Measurements from ENCODE around the gene PFKP. TPM values are rescaled to one million over a fixed set of nuclear protein-coding genes. Genes with fewer than 3 reads are reported as not detected.

Gene PFKP
- total RNA-seq, 1 donor from 2014 or later = 46.7 TPM

DNA sequence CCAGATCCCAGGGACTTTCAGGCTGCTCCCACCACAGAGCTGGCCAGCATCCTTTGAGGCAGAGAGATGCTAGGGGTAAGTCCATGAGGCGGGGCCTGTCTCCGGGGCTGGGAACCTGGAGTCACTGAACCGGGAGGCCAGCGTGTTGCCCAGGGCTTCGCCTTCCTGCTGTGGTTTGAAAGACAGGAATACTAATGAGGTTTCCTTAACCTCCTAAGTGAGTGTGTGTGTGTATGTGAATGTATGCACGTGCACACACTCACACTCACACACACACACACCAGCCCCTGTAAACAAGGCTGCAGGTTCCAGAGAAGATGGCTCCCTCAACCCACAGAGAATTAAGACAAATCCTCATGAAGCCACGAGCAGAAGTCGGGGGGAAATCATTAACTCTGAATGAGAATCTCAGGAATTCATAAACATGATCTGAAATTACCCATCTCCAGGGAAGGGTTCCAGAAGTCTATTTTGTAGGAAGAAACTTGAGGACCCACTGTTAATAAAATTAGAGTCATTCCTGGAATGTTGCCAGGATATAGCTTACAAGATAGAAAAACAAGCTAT lies 20.3 kb upstream of the PFKP start:
- Histone ChIP-seq H3K4me3 (no peak overlapping the region), H3K36me3 (no peaks in the 10 kb centered on the region), H3K27me3 (no peaks in the 10 kb centered on the region), H3K9me3 (no peaks in the 10 kb centered on the region), H3K27ac (peak overlapping the region; percentile 66), H3K4me1 (peaks cover 19% of the 10 kb centered on the region)
- TF ChIP-seq, protein P1, sequence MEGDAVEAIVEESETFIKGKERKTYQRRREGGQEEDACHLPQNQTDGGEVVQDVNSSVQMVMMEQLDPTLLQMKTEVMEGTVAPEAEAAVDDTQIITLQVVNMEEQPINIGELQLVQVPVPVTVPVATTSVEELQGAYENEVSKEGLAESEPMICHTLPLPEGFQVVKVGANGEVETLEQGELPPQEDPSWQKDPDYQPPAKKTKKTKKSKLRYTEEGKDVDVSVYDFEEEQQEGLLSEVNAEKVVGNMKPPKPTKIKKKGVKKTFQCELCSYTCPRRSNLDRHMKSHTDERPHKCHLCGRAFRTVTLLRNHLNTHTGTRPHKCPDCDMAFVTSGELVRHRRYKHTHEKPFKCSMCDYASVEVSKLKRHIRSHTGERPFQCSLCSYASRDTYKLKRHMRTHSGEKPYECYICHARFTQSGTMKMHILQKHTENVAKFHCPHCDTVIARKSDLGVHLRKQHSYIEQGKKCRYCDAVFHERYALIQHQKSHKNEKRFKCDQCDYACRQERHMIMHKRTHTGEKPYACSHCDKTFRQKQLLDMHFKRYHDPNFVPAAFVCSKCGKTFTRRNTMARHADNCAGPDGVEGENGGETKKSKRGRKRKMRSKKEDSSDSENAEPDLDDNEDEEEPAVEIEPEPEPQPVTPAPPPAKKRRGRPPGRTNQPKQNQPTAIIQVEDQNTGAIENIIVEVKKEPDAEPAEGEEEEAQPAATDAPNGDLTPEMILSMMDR (IDR thresholded peaks at IDR 0.05) = no peak
- TF ChIP-seq POLR2AphosphoS5 (IDR thresholded peaks at IDR 0.05; ENCODE audit: insufficient read depth in 1 of 2, low read depth in 1 of 2) (no peak), POLR2A (IDR thresholded peaks at IDR 0.05) (no peak)
- intact Hi-C loops (cut with DNase I) = no loop called here
- no peak for DNase-seq (ENCODE audit: extremely low spot score in 2 of 2)

DNA sequence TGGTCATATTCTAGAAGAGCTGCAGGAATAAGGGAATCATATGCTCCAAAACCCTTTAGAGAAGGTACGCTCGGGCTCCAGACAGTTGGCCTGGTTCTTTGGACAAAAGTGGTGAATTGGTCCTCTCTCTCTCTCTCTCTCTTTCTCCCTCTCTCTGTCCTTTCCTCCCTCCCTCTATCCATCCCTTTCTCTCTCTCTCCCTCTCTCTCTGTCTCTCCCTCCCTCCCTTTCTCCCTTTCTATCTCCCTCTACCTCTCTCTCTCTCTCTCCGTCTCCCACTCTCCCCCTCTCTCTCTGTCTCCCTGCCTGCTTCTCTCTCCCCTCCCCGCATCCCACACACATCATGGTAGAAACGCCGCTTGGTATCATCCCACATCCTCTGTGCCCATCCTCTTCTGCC lies 19.8 kb upstream of the PFKP start:
- peak overlapping the region; percentile 66 for H3K27ac ChIP-seq
- no peaks in the 10 kb centered on the region for H3K36me3 ChIP-seq
- no peaks in the 10 kb centered on the region for H3K9me3 ChIP-seq
- TF ChIP-seq POLR2AphosphoS5 (IDR thresholded peaks at IDR 0.05; ENCODE audit: insufficient read depth in 1 of 2, low read depth in 1 of 2) (no peak), POLR2A (IDR thresholded peaks at IDR 0.05) (no peak)
- TF ChIP-seq, protein P1 (IDR thresholded peaks at IDR 0.05) = no peak
- no peaks in the 10 kb centered on the region for H3K27me3 ChIP-seq
- H3K4me1 ChIP-seq = peaks cover 19% of the 10 kb centered on the region
- DNase-seq (ENCODE audit: extremely low spot score in 2 of 2) = no peak
- intact Hi-C loops (cut with DNase I) = no loop called here
- H3K4me3 ChIP-seq = no peak overlapping the region

DNA sequence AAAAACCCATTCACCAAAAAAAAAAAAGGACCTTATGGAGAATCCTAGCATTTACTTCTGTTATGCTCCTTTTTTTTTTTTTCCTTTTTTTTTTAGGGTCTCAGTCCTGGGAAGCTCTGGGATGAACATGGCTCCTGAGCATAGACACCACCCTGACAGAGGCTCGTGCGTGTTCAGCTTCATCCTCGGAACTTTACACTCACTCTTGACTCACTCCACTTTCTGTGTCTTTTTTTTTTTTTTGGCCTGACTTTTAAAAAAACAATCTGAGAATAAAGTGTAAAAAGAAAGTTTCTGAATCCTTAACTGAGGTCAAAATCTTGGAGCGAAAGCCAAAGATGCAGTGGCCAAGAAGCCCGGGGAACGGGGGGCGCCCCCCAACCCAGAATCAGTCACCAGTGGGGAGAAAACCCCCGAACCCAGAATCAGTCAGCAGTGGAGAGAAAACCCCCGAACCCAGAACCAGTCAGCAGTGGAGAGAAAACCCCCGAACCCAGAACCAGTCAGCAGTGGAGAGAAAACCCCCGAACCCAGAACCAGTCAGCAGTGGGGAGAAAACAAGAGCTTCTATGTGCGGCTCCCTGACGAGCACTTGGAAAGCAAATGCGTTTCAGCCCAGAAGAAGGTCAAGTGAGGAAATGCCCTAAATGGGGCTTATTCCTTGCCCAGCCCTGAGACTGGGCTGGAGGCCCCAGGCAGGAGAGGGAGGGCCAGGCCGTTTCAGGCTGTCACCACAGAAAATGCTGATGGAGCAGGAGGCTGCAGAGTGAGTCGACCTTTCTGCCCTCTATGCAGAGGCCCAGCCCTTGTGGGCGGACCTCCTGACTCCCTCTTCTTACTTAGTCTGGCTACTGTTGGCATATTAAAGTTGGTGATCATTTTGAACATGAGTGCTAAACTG lies 19.0 kb upstream of the PFKP start:
- intact Hi-C loops (cut with DNase I) = no loop called here
- Histone ChIP-seq H3K4me3 (no peak overlapping the region), H3K27ac (peak overlapping the region; percentile 66), H3K4me1 (peaks cover 19% of the 10 kb centered on the region), H3K9me3 (no peaks in the 10 kb centered on the region), H3K27me3 (no peaks in the 10 kb centered on the region), H3K36me3 (no peaks in the 10 kb centered on the region)
- DNase-seq (ENCODE audit: extremely low spot score in 2 of 2) = no peak
- TF ChIP-seq, protein P1 (IDR thresholded peaks at IDR 0.05) = no peak
- TF ChIP-seq POLR2AphosphoS5 (IDR thresholded peaks at IDR 0.05; ENCODE audit: insufficient read depth in 1 of 2, low read depth in 1 of 2) = peak in 1 of 2 donors; percentile 25

DNA sequence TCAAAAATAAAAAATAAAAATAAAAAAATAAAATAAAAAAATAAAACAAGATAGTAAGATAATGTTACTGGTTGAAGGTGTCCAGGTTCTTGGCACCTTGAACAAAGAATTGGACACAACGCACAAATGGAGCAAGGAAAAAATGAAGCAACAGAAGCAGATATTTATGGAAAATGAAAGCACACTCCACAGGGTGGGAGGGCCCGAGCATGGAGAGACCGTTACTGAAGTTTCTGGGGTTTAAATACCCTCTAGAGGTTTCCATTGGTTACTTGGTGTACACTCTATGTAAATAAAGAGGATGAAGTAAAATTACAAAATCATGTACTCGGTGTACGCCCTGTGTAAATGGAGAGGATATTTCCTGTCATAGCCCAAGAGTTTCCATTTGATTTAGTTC lies 15.7 kb upstream of the PFKP start:
- Histone ChIP-seq H3K4me1 (peaks cover under 1% of the 10 kb centered on the region), H3K4me3 (no peak overlapping the region), H3K27ac (no peak overlapping the region), H3K9me3 (no peaks in the 10 kb centered on the region), H3K27me3 (no peaks in the 10 kb centered on the region), H3K36me3 (no peaks in the 10 kb centered on the region)
- no peak for DNase-seq (ENCODE audit: extremely low spot score in 2 of 2)
- no peak for TF ChIP-seq POLR2A (IDR thresholded peaks at IDR 0.05)
- no peak for TF ChIP-seq POLR2AphosphoS5 (IDR thresholded peaks at IDR 0.05; ENCODE audit: insufficient read depth in 1 of 2, low read depth in 1 of 2)
- TF ChIP-seq, protein P1 (IDR thresholded peaks at IDR 0.05) = no peak
- intact Hi-C loops (cut with DNase I) = no loop called here

DNA sequence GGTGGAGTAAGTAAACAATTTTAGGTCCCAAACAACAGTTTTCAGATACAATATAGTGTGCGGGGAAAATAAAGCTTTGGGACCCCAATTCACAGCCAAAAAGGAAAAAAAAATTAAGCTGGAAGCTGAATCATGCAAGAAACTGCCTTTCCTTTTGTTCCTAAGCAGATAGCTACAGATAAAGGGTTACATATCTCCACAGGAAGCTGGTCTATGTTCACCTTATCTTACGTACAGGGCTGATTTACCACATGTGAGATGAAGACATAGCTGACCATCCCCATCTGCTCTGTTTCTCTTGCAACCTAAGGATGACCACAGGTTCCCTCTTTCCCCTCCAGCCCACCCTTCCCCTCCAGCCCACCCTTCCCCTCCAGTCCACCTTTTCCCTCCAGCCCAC lies 14.2 kb upstream of the PFKP start:
- H3K36me3 ChIP-seq = no peaks in the 10 kb centered on the region
- intact Hi-C loops (cut with DNase I) = no loop called here
- no peak for TF ChIP-seq POLR2AphosphoS5 (IDR thresholded peaks at IDR 0.05; ENCODE audit: insufficient read depth in 1 of 2, low read depth in 1 of 2)
- TF ChIP-seq, protein P1 (IDR thresholded peaks at IDR 0.05) = no peak
- no peak for TF ChIP-seq POLR2A (IDR thresholded peaks at IDR 0.05)
- H3K4me3 ChIP-seq = no peak overlapping the region
- H3K27ac ChIP-seq = no peak overlapping the region
- no peaks in the 10 kb centered on the region for H3K4me1 ChIP-seq
- H3K27me3 ChIP-seq = no peaks in the 10 kb centered on the region
- H3K9me3 ChIP-seq = no peaks in the 10 kb centered on the region
- no peak for DNase-seq (ENCODE audit: extremely low spot score in 2 of 2)
